ENCODE results near the gene DAB2.

DAB2 gene

GRCh38 chr5:39381376-39381775 lies 43.4 kb downstream of the DAB2 start:
- DNase-seq (ENCODE audit: low read depth in 2 of 2), result no peak

GRCh38 chr5:39379693-39380092 lies 45.1 kb downstream of the DAB2 start:
- DNase-seq (ENCODE audit: low read depth in 2 of 2), result no peak

- no peak for DNase-seq (ENCODE audit: low read depth in 2 of 2)
Measured at GRCh38 chr5:39377613-39378012, 47.2 kb downstream of the DAB2 start.

- DNase-seq (ENCODE audit: low read depth in 2 of 2), result peak; percentile 4 to 19
Measured at GRCh38 chr5:39376293-39376714, 48.5 kb downstream of the DAB2 start.

- DNase-seq (ENCODE audit: low read depth in 2 of 2), result no peak
Measured at GRCh38 chr5:39373791-39374190, 51.0 kb downstream of the DAB2 start.

- DNase-seq (ENCODE audit: low read depth in 2 of 2), result no peak
Measured at GRCh38 chr5:39371367-39371635, 53.5 kb downstream of the DAB2 start.

- no peak for DNase-seq (ENCODE audit: low read depth in 2 of 2)
Measured at GRCh38 chr5:39370555-39371366, 54.0 kb downstream of the DAB2 start.

GRCh38 chr5:39369123-39369815 lies 55.5 kb downstream of the DAB2 start:
- no peak for DNase-seq (ENCODE audit: low read depth in 2 of 2)

GRCh38 chr5:39368116-39368515 lies 56.7 kb downstream of the DAB2 start:
- no peak for DNase-seq (ENCODE audit: low read depth in 2 of 2)

GRCh38 chr5:39367711-39368110 lies 57.1 kb downstream of the DAB2 start:
- DNase-seq (ENCODE audit: low read depth in 2 of 2), result no peak

- DNase-seq (ENCODE audit: low read depth in 2 of 2), result no peak
Measured at GRCh38 chr5:39364367-39364766, 60.4 kb downstream of the DAB2 start, which contains the start of gene C9. TSS of gene C9 (minus strand) at chr5:39364495. CDS start at chr5:39364464, 31 bp downstream.

GRCh38 chr5:39363217-39363616 lies 61.6 kb downstream of the DAB2 start:
- DNase-seq (ENCODE audit: low read depth in 2 of 2), result no peak

- no peak for DNase-seq (ENCODE audit: low read depth in 2 of 2)
Measured at GRCh38 chr5:39362646-39363045, 62.1 kb downstream of the DAB2 start.

- no peak for DNase-seq (ENCODE audit: low read depth in 2 of 2)
Measured at GRCh38 chr5:39361306-39361705, 63.5 kb downstream of the DAB2 start.

- DNase-seq (ENCODE audit: low read depth in 2 of 2), result no peak
Measured at GRCh38 chr5:39360471-39361111, 64.2 kb downstream of the DAB2 start.

GRCh38 chr5:39356263-39356662 lies 68.5 kb downstream of the DAB2 start:
- no peak for DNase-seq (ENCODE audit: low read depth in 2 of 2)

GRCh38 chr5:39355324-39355723 lies 69.5 kb downstream of the DAB2 start:
- no peak for DNase-seq (ENCODE audit: low read depth in 2 of 2)

- no peak for DNase-seq (ENCODE audit: low read depth in 2 of 2)
Measured at GRCh38 chr5:39353717-39354399, 70.9 kb downstream of the DAB2 start.

- DNase-seq (ENCODE audit: low read depth in 2 of 2), result no peak
Measured at GRCh38 chr5:39352951-39353350, 71.8 kb downstream of the DAB2 start.

GRCh38 chr5:39352170-39352569 lies 72.6 kb downstream of the DAB2 start:
- no peak for DNase-seq (ENCODE audit: low read depth in 2 of 2)

- DNase-seq (ENCODE audit: low read depth in 2 of 2), result no peak
Measured at GRCh38 chr5:39349484-39349883, 75.3 kb downstream of the DAB2 start.

- no peak for DNase-seq (ENCODE audit: low read depth in 2 of 2)
Measured at GRCh38 chr5:39342460-39342859, 82.3 kb downstream of the DAB2 start.
